Activated CD4-positive, alpha-beta T cell treated with anti-CD3 and anti-CD28 coated beads, Interleukin-2, amount 50 U/mL, for 48 hours (primary cell): Measurements from ENCODE around the gene NFASC.

Experiments used
- DNase-seq, 2 experiments: peaks; one replicate each; pipeline ENCODE4 v3.0.0-alpha.2; 2020

NFASC gene

GRCh38 chr1:204894031-204894430 lies 23.4 kb downstream of the NFASC start:
- DNase-seq = no peak

GRCh38 chr1:204894606-204895005 lies 23.9 kb downstream of the NFASC start:
- DNase-seq = no peak

GRCh38 chr1:204896023-204896422 lies 25.4 kb downstream of the NFASC start:
- no peak for DNase-seq

- DNase-seq = no peak
Measured at GRCh38 chr1:204896787-204897469, 26.3 kb downstream of the NFASC start.

GRCh38 chr1:204900721-204901120 lies 30.1 kb downstream of the NFASC start:
- no peak for DNase-seq

- DNase-seq = no peak
Measured at GRCh38 chr1:204902671-204903070, 32.0 kb downstream of the NFASC start.

- DNase-seq = no peak
Measured at GRCh38 chr1:204904228-204904810, 33.7 kb downstream of the NFASC start.

GRCh38 chr1:204909109-204909508 lies 38.4 kb downstream of the NFASC start:
- no peak for DNase-seq

- no peak for DNase-seq
Measured at GRCh38 chr1:204915861-204916495, 45.3 kb downstream of the NFASC start.

- no peak for DNase-seq
Measured at GRCh38 chr1:204917802-204918201, 47.1 kb downstream of the NFASC start.

- DNase-seq = no peak
Measured at GRCh38 chr1:204920511-204920910, 49.8 kb downstream of the NFASC start.

- no peak for DNase-seq
Measured at GRCh38 chr1:204920967-204921366, 50.3 kb downstream of the NFASC start.

- no peak for DNase-seq
Measured at GRCh38 chr1:204921855-204922516, 51.3 kb downstream of the NFASC start.

- no peak for DNase-seq
Measured at GRCh38 chr1:204923201-204923600, 52.5 kb downstream of the NFASC start.

- no peak for DNase-seq
Measured at GRCh38 chr1:204923626-204924012, 53.0 kb downstream of the NFASC start.

GRCh38 chr1:204924013-204924759 lies 53.5 kb downstream of the NFASC start:
- DNase-seq = no peak

- no peak for DNase-seq
Measured at GRCh38 chr1:204925701-204926100, 55.0 kb downstream of the NFASC start.

- DNase-seq = no peak
Measured at GRCh38 chr1:204927673-204928641, 57.3 kb downstream of the NFASC start.

GRCh38 chr1:204928671-204929486 lies 58.2 kb downstream of the NFASC start:
- DNase-seq = no peak

- DNase-seq = no peak
Measured at GRCh38 chr1:204929487-204930154, 59.0 kb downstream of the NFASC start.
